ENCODE measurements around the gene USP34.

USP34 gene

GRCh38 chr2:61181382-61182058 lies 289.4 kb downstream of the USP34 start:
- peaks cover 13 to 29% of the 10 kb centered on the region in 2 donors for H3K4me1 ChIP-seq (ENCODE audit: control insufficient read depth in 2 of 2, insufficient read depth in 2 of 2, low read length in 2 of 2)
- peaks cover 56 to 59% of the 10 kb centered on the region in 2 donors for H3K36me3 ChIP-seq (ENCODE audit: control insufficient read depth in 2 of 2, insufficient read depth in 2 of 2, low read length in 2 of 2)
- no peaks in the 10 kb centered on the region for H3K27me3 ChIP-seq (ENCODE audit: control insufficient read depth in 2 of 2, insufficient read depth in 2 of 2, low read length in 2 of 2)
- no peaks in the 10 kb centered on the region for H3K9me3 ChIP-seq (ENCODE audit: control insufficient read depth in 2 of 2, low read length in 2 of 2)
- H3K9ac ChIP-seq (ENCODE audit: low read depth in 1 of 2, low read length in 2 of 2) = no peak overlapping the region
- no peak overlapping the region for H3K4me3 ChIP-seq (ENCODE audit: low read length in 2 of 2)
- no peak overlapping the region for H3K27ac ChIP-seq (ENCODE audit: low read depth in 2 of 2, low read length in 2 of 2)

DNA sequence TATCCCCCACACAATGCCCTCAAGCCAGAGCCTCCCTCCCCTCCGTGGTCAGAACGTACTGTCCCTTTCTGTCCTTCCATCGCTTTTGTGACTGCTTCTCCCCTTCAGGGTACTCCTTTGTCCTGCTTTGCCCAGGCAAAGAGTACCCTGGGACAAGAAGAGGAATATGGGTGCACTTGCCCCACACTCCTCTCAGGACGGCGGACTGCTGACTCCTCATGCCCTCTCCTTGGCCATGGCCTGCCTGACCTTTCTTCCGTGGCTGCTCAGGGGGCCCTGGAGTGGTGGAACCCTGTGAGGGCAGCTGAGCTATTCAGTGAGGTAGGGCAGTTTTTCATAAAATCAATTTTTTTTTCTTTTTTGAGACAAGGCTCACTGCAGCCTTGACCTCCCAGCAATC lies 290.2 kb downstream of the USP34 start:
- Histone ChIP-seq H3K9me3 (ENCODE audit: control insufficient read depth in 2 of 2, low read length in 2 of 2) (no peaks in the 10 kb centered on the region), H3K36me3 (ENCODE audit: control insufficient read depth in 2 of 2, insufficient read depth in 2 of 2, low read length in 2 of 2) (peaks cover 50 to 51% of the 10 kb centered on the region in 2 donors), H3K27ac (ENCODE audit: low read depth in 2 of 2, low read length in 2 of 2) (peak overlapping the region in 1 of 2 donors; percentile 27), H3K27me3 (ENCODE audit: control insufficient read depth in 2 of 2, insufficient read depth in 2 of 2, low read length in 2 of 2) (no peaks in the 10 kb centered on the region), H3K4me3 (ENCODE audit: low read length in 2 of 2) (peak overlapping the region in 1 of 2 donors; percentile 6), H3K9ac (ENCODE audit: low read depth in 1 of 2, low read length in 2 of 2) (no peak overlapping the region), H3K4me1 (ENCODE audit: control insufficient read depth in 2 of 2, insufficient read depth in 2 of 2, low read length in 2 of 2) (peaks cover 18 to 32% of the 10 kb centered on the region in 2 donors)

- Histone ChIP-seq H3K27ac (ENCODE audit: low read depth in 2 of 2, low read length in 2 of 2) (peak overlapping the region in 1 of 2 donors; percentile 27), H3K4me3 (ENCODE audit: low read length in 2 of 2) (peak overlapping the region in 1 of 2 donors; percentile 82), H3K9me3 (ENCODE audit: control insufficient read depth in 2 of 2, low read length in 2 of 2) (no peaks in the 10 kb centered on the region), H3K27me3 (ENCODE audit: control insufficient read depth in 2 of 2, insufficient read depth in 2 of 2, low read length in 2 of 2) (no peaks in the 10 kb centered on the region), H3K4me1 (ENCODE audit: control insufficient read depth in 2 of 2, insufficient read depth in 2 of 2, low read length in 2 of 2) (peaks cover 18 to 32% of the 10 kb centered on the region in 2 donors), H3K9ac (ENCODE audit: low read depth in 1 of 2, low read length in 2 of 2) (no peak overlapping the region), H3K36me3 (ENCODE audit: control insufficient read depth in 2 of 2, insufficient read depth in 2 of 2, low read length in 2 of 2) (peaks cover 42 to 44% of the 10 kb centered on the region in 2 donors)
These were observed 290.9 kb downstream of the USP34 start for GRCh38 chr2:61179701-61180639.

- Histone ChIP-seq H3K9me3 (ENCODE audit: control insufficient read depth in 2 of 2, low read length in 2 of 2) (no peaks in the 10 kb centered on the region), H3K4me1 (ENCODE audit: control insufficient read depth in 2 of 2, insufficient read depth in 2 of 2, low read length in 2 of 2) (peaks cover 18 to 32% of the 10 kb centered on the region in 2 donors), H3K27me3 (ENCODE audit: control insufficient read depth in 2 of 2, insufficient read depth in 2 of 2, low read length in 2 of 2) (no peaks in the 10 kb centered on the region), H3K36me3 (ENCODE audit: control insufficient read depth in 2 of 2, insufficient read depth in 2 of 2, low read length in 2 of 2) (peaks cover 32 to 33% of the 10 kb centered on the region in 2 donors), H3K4me3 (ENCODE audit: low read length in 2 of 2) (peak overlapping the region; percentile 74 to 82), H3K9ac (ENCODE audit: low read depth in 1 of 2, low read length in 2 of 2) (peak overlapping the region in 1 of 2 donors; percentile 91), H3K27ac (ENCODE audit: low read depth in 2 of 2, low read length in 2 of 2) (no peak overlapping the region)
These were observed 292.0 kb downstream of the USP34 start for GRCh38 chr2:61178603-61179545.

DNA sequence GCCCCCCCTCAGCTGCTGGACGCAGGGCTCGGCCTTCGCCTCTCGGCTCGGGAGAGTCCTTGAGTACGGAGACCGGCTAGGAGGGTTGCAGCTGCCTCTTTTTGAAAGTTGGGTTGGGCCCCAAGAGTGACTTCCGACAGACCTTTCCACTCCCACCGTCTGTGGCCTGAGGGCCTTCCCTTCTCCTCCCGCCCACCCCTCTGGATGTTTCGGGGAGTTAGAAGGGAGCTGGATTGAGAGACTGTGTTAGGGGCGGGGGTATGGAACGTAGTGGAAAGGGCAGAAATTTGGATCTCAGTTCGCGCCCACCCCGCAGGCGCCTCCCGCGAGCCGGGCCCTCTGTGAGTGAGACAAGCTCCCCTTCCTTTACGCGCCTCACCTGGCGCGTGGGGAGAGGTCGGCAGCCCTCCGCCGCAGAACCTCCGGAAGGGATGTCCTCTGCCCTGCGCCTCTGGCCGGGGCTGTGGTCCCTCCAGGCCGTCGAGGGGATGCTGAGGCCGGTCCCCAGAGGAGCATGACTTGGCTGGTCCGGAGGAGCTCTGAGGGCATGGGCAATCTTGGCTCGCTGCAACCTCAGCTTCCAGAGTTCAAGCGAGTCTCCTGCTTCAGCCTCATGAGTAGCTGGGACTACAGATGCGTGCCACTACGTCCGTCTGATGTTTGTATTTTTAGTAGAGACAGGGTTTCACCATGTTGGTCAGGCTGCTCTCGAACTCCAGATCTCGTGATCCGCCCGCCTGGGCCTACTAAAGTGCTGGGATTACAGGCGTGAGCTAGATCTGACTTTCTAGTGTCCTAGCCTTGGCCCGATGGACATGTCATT lies 292.9 kb downstream of the USP34 start:
- H3K4me1 ChIP-seq (ENCODE audit: control insufficient read depth in 2 of 2, insufficient read depth in 2 of 2, low read length in 2 of 2) = peaks cover 18 to 32% of the 10 kb centered on the region in 2 donors

GRCh38 chr2:61176755-61177726 lies 293.8 kb downstream of the USP34 start:
- Histone ChIP-seq H3K9ac (ENCODE audit: low read depth in 1 of 2, low read length in 2 of 2) (peak overlapping the region; percentile 91 to 93), H3K27me3 (ENCODE audit: control insufficient read depth in 2 of 2, insufficient read depth in 2 of 2, low read length in 2 of 2) (no peaks in the 10 kb centered on the region), H3K27ac (ENCODE audit: low read depth in 2 of 2, low read length in 2 of 2) (peak overlapping the region; percentile 96 to 97), H3K9me3 (ENCODE audit: control insufficient read depth in 2 of 2, low read length in 2 of 2) (no peaks in the 10 kb centered on the region), H3K4me3 (ENCODE audit: low read length in 2 of 2) (peak overlapping the region; percentile 74 to 92), H3K36me3 (ENCODE audit: control insufficient read depth in 2 of 2, insufficient read depth in 2 of 2, low read length in 2 of 2) (peaks cover 16 to 17% of the 10 kb centered on the region in 2 donors), H3K4me1 (ENCODE audit: control insufficient read depth in 2 of 2, insufficient read depth in 2 of 2, low read length in 2 of 2) (peaks cover 18 to 32% of the 10 kb centered on the region in 2 donors)

More for the DNA sequence above, 292.9 kb downstream of the USP34 start:
- H3K4me3 ChIP-seq (ENCODE audit: low read length in 2 of 2) = peak overlapping the region; percentile 74 to 82
- H3K9ac ChIP-seq (ENCODE audit: low read depth in 1 of 2, low read length in 2 of 2) = peak overlapping the region; percentile 84 to 91
- H3K36me3 ChIP-seq (ENCODE audit: control insufficient read depth in 2 of 2, insufficient read depth in 2 of 2, low read length in 2 of 2) = peaks cover 23 to 24% of the 10 kb centered on the region in 2 donors
- no peaks in the 10 kb centered on the region for H3K9me3 ChIP-seq (ENCODE audit: control insufficient read depth in 2 of 2, low read length in 2 of 2)
- peak overlapping the region; percentile 96 to 97 for H3K27ac ChIP-seq (ENCODE audit: low read depth in 2 of 2, low read length in 2 of 2)
- H3K27me3 ChIP-seq (ENCODE audit: control insufficient read depth in 2 of 2, insufficient read depth in 2 of 2, low read length in 2 of 2) = no peaks in the 10 kb centered on the region

DNA sequence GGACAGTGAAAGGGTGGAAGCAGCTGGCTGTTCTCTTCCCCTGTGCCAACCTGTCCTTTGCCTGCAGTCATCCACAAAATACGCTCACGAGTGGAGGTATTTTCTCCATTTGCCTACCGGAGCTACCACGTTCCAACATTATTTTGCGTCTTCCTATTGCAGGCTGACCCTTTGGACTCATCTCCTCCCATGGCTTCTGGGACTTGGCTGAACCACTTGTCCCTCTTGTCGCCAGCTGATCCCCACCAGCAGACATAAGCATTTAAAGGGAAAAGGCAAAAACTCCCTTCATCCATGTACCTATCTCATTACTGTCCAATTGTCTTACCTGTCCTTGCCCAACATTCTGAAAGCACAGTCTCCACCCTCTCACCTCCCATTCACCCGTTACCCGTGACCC lies 295.9 kb downstream of the USP34 start:
- peaks cover 18 to 21% of the 10 kb centered on the region in 2 donors for H3K4me1 ChIP-seq (ENCODE audit: control insufficient read depth in 2 of 2, insufficient read depth in 2 of 2, low read length in 2 of 2)
- H3K36me3 ChIP-seq (ENCODE audit: control insufficient read depth in 2 of 2, insufficient read depth in 2 of 2, low read length in 2 of 2) = no peaks in the 10 kb centered on the region
- H3K27me3 ChIP-seq (ENCODE audit: control insufficient read depth in 2 of 2, insufficient read depth in 2 of 2, low read length in 2 of 2) = no peaks in the 10 kb centered on the region
- H3K9ac ChIP-seq (ENCODE audit: low read depth in 1 of 2, low read length in 2 of 2) = no peak overlapping the region
- H3K4me3 ChIP-seq (ENCODE audit: low read length in 2 of 2) = no peak overlapping the region
- no peaks in the 10 kb centered on the region for H3K9me3 ChIP-seq (ENCODE audit: control insufficient read depth in 2 of 2, low read length in 2 of 2)
- no peak overlapping the region for H3K27ac ChIP-seq (ENCODE audit: low read depth in 2 of 2, low read length in 2 of 2)

GRCh38 chr2:61173116-61173515 lies 297.8 kb downstream of the USP34 start:
- no peak overlapping the region for H3K4me3 ChIP-seq (ENCODE audit: low read length in 2 of 2)
- no peaks in the 10 kb centered on the region for H3K36me3 ChIP-seq (ENCODE audit: control insufficient read depth in 2 of 2, insufficient read depth in 2 of 2, low read length in 2 of 2)
- no peaks in the 10 kb centered on the region for H3K9me3 ChIP-seq (ENCODE audit: control insufficient read depth in 2 of 2, low read length in 2 of 2)
- peaks cover 6 to 7% of the 10 kb centered on the region in 2 donors for H3K4me1 ChIP-seq (ENCODE audit: control insufficient read depth in 2 of 2, insufficient read depth in 2 of 2, low read length in 2 of 2)
- H3K27ac ChIP-seq (ENCODE audit: low read depth in 2 of 2, low read length in 2 of 2) = no peak overlapping the region
- H3K9ac ChIP-seq (ENCODE audit: low read depth in 1 of 2, low read length in 2 of 2) = no peak overlapping the region
- H3K27me3 ChIP-seq (ENCODE audit: control insufficient read depth in 2 of 2, insufficient read depth in 2 of 2, low read length in 2 of 2) = no peaks in the 10 kb centered on the region
